ENCODE results near the gene SULF2.
A peak's percentile ranks its signal among the peaks of the same experiment; 100 is the strongest.

SULF2 gene

DNA sequence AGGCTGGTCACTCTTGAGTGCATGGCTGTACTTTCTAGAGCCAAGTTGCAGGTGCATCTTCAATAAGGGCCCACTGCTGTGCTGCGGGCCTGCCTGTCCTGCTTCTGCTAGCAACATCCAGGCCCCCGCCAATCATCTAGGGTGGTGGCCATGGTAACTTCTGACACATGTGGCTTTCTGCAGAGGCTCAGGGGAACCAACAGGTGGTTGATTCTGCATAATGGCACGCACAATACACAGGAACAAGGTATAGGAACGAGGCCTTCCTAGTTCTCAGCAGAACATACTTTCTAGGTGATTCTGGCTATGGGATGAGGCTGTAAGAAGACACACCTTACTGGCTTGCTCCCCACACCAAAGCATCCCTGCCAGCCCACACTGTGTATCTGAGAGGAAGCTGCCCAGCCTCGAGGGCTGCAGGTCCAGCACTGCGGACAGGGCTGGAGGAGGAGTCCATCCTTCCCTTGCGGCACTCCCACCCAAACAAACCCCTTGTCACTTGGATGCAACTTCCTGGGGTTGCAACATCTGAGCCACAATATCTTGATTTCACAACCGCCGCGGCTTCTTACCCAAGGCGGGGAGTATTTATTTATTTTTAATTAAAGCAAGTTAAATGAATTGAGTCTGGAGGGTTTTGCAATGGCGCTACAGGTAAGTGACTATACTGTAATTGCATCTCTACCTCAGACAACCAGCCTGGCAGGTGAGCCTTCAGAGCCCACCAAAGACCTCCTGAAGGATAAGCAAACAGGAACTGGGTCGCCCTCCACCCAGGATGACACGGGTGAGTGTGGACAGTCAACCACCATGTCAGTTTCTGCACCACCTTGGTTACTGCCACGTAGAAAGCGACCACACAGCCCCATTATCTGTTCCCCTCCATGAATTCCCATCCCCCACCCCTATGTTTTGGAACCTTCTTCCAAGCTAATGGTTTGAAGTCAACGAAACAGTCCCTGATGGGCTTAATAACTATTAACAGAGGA, 49.6 kb downstream of the SULF2 start:
- no peak for DNase-seq

DNA sequence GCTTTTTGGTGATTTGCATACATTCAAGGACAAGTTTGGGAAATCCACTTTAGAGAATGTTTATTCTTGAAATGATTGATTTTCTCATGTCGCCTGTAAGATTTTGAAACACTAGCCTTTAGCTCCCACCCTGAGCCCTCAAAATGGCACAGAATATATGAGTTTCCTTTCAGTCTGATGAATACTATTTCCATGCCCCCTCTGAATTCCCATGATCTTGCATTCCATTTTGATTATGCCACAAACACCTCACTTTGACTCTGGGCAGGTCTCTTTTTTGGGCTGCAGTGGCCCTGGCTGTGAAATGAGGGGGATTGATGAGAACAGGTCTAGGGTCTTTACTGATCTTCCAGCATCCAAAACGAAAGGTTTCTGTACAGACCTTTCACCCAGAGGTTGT, 50.4 kb downstream of the SULF2 start:
- DNase-seq = no peak

DNA sequence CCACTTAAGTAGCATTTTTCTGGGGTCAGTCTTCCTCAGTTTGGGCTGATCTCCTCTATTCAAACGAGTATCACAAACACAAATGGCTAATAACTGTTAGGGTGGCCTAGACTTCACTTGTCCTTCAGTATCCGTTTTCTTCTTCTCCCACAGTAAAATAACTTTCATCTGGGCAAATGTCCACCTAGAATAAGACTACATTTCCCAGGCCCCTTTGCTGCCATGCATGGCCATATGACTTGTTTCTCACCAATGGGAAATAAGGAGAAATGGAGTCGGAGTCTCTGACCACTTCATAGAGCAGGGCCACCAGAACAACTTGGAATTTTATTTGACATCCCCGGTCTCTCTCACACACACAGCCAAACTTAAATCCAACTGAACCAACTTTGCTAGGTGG, 51.4 kb downstream of the SULF2 start:
- DNase-seq = no peak

DNA sequence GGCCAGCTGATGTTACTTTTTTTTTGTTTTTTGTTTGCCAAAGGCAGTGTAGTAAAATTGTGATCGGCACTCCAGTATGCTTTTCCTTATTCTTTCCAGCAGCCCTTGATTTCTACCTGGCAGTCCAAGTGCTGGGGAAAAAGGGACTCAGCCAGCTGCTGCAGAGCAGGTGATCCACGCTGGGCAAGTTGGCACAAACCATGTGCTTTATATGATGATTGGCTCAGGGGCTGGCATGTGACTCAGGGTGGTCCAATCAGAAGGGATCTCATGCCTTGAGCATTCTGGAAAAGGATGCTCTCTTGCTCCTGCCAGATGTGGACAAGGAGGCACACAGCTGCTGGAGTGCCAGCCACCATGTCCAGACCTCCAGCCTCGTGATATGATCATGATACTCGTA, 54.5 kb downstream of the SULF2 start:
- DNase-seq = no peak

DNA sequence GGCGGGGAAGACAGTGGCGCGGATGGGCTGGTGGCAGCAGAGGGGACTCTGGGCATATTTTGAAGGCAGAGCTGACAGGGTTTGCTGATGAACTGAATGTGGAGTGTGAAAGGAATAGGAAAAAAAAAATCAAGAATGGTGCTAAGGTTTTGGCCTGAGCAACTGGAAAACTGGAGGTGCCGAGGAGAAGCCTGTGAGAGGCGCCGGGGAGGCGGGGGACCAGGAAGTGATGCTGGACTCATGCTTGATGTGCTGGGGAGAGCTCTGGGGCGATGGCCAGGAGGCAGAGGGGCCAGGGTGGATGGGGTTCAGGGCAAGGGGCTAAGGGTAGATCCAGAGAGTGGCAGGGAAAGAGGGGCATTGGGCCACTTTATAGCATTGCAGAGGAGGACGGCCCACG, 55.8 kb downstream of the SULF2 start:
- DNase-seq = no peak

DNA sequence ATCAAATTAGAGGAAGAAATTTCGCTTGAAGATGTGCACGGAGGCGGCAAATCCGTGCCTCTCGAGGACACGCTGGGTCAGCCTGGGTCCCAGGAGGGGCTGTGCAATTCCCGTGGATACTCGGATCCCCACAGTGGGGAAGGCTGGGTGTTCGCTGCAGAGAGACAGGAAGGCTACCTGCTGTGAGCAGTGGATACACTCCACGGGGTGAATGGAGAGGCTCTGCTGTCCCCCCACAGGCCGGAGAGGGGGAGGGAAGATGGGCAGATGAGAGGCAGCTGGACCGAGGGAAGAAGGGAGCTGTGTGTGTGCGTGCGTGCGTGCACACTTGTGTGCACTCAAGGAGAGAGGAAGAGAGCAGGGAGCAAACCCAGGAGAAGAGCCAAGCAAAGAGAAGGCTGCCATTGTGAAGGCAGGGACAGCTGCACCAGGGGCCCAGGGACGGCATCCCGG, 57.3 kb downstream of the SULF2 start:
- DNase-seq = peak; percentile 31

DNA sequence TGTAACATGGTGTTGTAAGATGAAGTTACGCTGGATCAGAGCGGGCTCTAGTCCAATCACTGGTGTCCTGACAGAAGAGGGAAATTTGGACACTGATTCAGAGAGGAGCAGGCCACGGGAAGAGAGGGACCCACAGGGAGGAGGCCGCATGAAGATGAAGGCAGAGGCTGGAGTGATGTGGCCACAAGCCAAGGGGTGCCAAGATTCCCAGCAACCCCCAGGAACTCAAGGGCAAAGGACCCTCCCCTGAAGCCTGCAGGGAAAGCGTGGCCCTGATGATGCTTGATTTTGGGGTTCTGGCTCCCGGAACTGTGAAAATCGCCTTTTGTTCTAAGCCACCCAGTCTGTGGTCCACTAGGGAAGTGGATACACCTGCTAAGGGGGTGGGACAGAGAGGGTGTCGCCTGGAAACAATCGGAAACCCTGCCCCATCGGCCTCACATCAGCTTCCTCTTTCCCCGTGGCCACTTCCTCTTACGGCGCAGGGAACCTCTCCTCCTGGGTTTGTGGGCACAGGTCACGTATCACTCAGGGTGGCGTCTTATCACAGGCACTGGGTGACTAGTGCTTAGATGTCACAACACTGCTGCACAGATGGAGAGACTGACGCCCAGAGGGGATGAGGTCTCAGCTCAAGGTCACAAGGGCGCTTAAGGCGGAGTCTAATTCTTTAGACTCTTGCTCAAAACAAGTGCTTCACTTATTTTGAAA, 58.0 kb downstream of the SULF2 start:
- DNase-seq = no peak

DNA sequence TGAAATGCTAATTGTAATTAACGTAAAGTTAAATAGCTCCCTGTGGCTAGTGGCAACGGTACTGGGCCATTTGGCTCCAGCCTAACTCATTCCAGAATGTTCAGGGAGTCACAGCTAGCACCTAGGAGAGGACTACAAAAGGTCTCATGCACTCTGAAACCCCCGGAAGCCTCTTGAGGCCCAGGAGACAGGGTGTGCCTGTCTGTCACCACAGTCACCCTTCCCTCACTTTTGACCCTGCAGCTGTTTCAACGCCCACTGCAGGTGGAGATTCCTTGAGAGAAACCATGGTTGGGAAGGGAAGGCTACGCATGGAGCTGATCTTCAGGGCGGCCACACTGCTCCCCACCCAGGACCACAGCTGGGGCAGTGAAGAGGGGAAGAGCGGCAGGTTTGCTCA, 58.6 kb downstream of the SULF2 start:
- DNase-seq = no peak

DNA sequence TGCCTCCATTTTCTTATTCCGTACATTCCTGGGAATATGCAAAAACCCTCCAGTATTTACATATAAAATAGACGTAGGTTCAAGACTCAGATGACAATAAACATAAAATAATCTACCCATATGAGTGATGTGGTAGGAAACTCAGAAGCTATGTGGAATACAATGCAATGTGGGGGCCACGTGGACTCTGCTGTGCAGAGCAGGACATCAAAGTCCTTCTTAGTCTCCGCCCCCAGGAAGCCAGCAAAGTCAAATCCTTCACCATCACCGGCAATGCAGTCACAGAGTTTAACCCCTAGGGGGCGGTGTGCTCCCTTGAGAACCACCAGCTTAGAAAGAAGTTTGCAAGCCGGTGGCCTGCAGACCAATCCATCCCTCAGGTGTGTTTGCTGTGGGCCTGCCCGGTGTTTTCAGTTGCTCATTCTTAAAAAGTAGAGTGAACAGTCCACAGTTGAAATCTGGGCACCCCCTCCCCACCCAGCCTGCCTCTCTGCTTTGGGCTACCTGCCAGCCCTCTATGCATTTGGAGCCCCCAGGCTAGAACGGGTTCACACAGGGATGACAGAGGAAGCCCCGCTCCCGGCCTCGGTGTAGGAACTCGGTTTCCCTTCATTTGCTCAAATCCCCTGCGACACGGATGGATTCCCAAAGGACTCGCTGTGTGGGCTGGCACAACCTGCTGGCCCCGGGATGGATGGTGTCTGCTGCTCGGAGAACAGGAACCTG, 59.9 kb downstream of the SULF2 start:
- peak; percentile 67 for DNase-seq

DNA sequence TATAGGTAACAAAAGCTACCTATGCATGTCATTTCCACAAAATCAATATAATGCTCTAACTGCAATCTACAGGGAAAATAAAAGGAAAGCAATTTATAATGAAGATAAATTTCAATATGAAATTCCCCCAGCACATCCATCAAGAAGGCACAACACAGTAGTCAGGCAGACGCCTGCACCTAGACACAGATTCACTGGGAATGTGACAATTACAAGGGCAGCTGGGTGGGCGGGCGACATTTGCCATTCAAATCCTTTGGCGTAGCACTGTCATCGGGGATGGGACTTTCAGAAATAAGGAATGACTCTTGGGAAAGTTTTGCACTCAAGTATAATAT, 60.4 kb downstream of the SULF2 start:
- no peak for DNase-seq

DNA sequence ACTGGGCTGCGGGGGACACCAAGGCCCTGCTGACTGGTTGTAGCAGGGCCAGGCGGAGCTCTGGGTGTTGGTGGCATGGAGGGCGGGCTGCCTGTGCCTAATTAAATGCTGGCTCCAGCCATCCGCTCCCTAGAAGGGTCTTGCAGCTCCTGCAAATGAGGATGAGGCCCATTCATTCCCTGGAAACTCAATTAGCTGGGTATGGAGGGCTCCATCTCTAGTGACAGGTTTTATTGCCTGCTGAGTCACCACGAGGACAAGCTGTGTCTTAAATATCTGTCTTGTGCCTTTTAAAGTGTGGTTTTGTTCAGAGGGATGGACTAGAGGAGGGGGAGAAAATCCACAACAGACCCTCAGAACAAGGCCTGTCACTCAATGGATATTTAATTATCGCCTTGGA, 60.9 kb downstream of the SULF2 start:
- no peak for DNase-seq

DNA sequence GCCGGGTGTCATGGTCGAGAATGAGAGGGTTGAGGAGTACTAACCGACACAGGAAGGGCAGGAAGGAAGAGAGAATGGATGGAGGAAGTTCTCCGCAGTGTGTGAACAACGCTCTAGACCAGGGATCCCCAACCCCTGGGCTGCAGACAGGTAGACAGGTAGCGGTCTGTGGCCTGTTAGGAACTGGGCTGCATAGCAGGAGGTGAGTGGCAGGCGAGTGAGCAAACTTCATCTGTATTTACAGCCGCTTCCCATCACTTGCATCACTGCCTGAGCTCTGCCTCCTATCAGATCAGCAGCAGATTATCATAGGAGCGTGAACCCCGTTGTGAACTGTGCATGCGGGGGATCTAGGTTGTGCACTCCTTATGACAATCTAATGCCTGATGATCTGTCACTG, 62.0 kb downstream of the SULF2 start:
- no peak for DNase-seq

DNA sequence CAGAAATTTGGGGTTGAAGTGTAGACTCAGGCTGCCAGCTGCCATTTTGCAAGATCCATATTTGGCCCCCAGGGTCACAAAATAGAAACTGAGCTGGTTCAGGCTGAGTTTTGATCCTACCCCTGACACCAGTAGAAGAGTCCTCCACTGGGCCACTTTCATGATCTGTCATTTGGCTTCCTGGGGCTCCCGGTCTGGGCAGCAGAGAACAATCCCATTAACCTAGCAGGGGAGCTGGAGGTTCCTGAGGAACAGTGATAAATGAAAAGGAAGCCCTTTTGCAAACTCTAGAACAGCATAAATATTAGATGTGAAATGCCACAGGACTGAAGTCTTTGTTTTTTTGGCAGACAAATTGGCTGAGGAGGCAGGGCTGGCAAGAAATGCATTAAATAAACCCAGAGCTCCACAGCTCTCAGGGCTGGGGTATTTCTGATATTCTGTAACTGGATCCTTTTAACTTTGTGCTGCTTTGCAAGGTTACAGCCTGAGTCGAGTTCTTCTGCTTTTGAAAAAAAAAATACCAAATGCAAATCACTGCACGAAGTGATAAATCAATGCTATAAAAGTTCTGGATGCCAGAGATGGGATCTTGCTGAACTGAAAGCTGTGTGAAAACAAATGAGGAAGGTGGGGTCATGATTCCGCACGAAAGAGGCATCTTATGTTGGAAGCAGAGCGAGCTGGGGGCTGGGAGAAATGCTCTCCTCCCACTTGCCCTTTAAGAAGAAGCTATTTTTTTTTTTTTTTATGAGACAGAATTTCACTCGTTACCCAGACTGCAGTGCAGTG, 64.4 kb downstream of the SULF2 start:
- DNase-seq = peak; percentile 40

DNA sequence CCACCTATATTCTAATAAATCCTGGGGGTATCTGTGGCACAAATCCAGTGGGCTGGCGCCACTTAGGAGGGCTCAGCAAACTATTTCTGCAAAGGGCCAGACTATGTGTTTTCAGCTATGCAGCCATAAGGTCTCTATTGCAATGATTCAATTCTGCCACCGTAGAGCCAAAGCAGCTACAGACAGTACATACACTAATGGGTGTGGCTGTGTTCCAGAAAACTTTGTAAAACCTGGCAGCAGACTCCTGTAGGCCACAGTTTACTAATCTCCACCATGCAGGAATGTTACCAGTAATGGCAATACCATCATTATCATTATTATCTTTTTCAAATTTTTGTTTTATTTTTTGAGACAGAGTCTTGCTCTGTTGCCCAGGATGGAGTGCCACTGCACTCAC, 65.7 kb downstream of the SULF2 start:
- no peak for DNase-seq

DNA sequence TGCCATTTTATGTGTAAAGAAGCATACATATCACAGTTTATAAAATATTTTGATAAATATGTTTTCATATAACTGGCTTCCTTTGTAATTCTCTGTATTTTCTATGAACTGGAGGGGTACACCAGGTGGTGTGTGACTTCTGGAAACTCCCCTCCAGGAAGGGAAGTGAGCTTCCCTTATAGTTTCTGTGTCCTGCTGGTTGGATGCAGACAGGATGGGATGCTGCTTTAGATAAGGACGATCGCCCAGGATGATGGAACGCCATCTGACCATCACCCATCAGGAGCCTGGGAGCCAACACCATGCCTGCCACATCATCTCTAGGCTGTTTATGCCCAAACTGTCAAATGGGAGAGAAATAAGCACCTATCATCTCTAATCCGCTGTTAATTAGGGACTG, 66.1 kb downstream of the SULF2 start:
- no peak for DNase-seq

DNA sequence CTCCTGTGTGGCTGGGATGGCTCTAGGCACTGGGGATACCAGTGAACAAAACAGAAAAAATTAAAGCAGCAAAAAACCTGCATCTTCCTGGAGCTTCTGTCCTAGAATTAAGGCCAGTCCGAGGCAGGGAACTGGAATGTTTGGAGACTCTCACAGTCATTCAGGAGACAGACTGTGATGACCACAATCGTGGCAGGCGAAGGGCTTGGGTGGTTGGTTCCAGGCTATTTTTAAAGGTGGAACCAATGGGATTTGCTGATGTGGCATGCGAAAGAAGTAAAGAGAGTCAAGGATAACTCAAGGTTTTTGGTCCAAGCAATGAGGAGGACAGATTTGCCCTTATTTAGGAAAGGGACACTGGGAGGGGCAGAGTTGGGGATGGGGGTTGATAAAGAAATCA, 66.9 kb downstream of the SULF2 start:
- DNase-seq = no peak

DNA sequence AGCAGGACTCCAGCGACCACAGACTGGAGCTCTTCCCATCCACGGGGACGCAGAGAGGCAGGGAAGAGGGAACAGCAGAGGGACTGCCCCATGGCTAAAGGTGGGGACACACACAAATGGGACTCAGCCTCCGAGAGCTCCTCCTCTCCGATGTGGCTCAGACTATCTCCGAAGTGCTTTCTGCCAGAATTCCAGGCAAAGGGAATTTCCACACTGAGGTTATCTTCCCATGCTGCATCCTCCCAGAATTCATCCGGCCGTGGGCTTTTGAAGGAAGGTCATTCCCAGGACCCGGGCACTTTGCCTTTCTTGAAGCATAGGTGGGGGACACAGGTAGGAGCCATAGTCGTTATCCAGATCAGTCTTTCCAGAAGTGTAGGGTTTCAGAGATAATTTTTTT, 67.9 kb downstream of the SULF2 start:
- no peak for DNase-seq

DNA sequence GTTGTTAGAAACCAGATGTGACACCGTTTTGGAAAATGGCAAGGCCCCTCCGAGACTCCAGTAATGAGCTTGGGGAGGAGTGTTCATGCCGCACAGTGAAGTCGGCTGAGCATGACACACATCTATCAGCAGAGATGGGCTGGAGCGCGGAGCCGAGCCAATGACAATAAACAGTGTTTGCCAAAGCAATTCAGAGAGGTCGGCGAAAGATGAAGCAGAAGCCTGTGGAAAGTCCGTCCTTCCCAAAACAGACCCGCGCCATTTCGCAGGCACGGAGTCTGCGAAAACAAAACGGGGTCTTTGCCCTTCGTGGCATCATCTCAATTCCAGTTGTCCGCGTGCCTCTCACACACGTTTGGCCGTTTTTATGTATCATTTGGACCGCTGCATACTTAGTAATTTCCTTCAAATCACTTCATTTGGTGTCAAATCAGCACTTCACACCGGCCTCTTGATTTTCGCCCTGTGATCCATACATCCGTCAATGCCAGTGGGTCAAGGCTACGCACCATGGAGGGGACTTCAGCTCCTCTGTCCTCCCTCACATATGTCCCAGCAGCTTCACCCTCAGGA, 71.3 kb downstream of the SULF2 start:
- peak; percentile 37 for DNase-seq

DNA sequence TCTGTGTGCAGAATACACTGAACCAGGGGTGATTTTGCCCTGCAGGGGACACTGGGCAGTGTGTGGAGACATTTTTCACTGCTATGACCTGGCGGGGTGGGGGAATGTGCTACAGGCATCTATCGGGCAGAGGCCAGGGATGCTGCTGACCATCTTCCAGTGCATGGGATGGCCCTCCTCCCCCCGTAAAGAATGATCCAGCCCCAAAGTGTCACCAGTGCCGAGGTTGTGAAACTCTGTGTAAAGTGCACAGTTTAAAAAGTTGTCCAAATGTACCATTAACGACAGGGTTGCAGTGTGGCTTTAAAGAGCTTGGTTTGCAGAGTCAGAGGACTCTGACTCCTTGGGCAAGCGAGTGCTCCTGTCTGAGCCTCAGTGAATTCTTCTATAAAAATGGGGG, 72.1 kb downstream of the SULF2 start:
- no peak for DNase-seq

DNA sequence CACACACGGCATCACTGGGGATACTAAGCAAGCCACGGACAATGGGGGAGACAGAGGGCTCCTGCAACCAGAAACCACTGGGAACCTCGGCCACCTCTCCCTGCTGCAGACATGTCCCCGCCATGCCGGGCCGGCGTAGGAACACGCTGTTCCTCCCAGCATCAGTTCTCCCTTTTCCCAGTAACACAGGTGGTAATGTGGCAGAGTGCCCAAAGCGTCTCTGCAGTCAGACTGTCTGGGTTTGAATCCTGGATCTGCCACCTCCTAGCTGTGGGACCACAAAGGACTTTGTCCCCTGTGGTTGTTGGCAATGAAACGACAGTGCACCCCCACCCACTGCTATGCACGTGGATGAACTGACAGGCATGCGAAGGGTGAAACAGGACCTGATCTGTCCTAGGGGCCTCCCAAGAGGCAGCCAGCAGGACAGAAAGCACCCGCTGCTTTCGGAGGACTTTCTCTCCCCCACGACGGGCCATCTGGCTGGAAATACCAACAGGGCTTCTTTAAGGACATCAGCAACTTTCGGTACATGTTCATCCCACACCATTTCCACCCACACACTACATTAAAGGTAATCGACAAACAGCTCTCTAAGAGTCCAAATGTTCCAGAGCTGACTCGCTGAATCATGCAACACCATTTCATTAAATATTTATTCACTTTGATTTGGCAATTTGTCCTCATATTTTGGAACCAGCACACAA, 74.1 kb downstream of the SULF2 start:
- DNase-seq = no peak

DNA sequence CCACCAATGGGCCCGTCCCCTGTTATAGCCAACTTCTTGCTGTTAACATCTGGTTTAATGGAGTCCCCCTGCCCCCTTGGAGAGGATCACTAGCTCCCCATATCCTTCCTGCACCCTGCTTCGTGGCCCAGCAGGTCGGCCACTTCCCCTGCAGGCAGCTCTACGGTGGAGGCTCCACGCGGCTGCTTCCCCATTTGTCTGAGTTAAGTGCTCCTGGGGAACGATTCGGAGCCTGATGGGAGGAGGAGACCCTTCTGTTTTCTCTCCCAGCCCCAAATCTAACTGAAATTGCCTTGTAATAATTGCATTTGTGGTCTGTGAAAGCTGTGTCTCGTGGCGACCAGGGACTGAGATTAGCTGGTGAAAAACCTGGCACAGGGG, 74.6 kb downstream of the SULF2 start:
- DNase-seq = no peak

Measured in right kidney (tissue), 1 donor.